HUDEP-2 (cell line): Measurements from ENCODE around the gene NT5E.

Experiments used
- DNase-seq, 76 experiments: peaks; one replicate each; lab custom pipeline; 2025; ENCODE audit not compliant: unreplicated experiment in 76 of 76; lab: John Stamatoyannopoulos, UW

Gene NT5E

GRCh38 chr6:85459224-85459901 is 9.5 kb downstream of the NT5E start:
- no peak for DNase-seq

GRCh38 chr6:85460154-85460920 is 10.5 kb downstream of the NT5E start:
- DNase-seq = no peak

- no peak for DNase-seq
These were observed 11.3 kb downstream of the NT5E start for GRCh38 chr6:85460921-85461797.

GRCh38 chr6:85461798-85462170 is 11.9 kb downstream of the NT5E start:
- DNase-seq = no peak

GRCh38 chr6:85462673-85463072 is 12.8 kb downstream of the NT5E start:
- DNase-seq = no peak

GRCh38 chr6:85463621-85464259 is 13.9 kb downstream of the NT5E start:
- DNase-seq = no peak

GRCh38 chr6:85464260-85464644 is 14.4 kb downstream of the NT5E start:
- DNase-seq = no peak

GRCh38 chr6:85464722-85465150 is 14.9 kb downstream of the NT5E start:
- DNase-seq = no peak

GRCh38 chr6:85465762-85466161 is 15.9 kb downstream of the NT5E start:
- no peak for DNase-seq

GRCh38 chr6:85468326-85468725 is 18.4 kb downstream of the NT5E start:
- no peak for DNase-seq

- no peak for DNase-seq
These were observed 19.6 kb downstream of the NT5E start for GRCh38 chr6:85469276-85470022.

- no peak for DNase-seq
These were observed 20.1 kb downstream of the NT5E start for GRCh38 chr6:85470023-85470410.

GRCh38 chr6:85472744-85473143 is 22.9 kb downstream of the NT5E start:
- DNase-seq = no peak

- DNase-seq = no peak
These were observed 23.9 kb downstream of the NT5E start for GRCh38 chr6:85473748-85474147.

- DNase-seq = no peak
These were observed 26.6 kb downstream of the NT5E start for GRCh38 chr6:85476532-85476931.

- no peak for DNase-seq
These were observed 29.3 kb downstream of the NT5E start for GRCh38 chr6:85479208-85479607.

- no peak for DNase-seq
These were observed 32.5 kb downstream of the NT5E start for GRCh38 chr6:85482206-85482904.

- peak in 73 of 76 experiments; percentile 23 to 90 (median 71) for DNase-seq
These were observed 33.2 kb downstream of the NT5E start for GRCh38 chr6:85482905-85483700.

GRCh38 chr6:85483846-85484245 is 34.0 kb downstream of the NT5E start:
- DNase-seq = peak in 67 of 76 experiments; percentile 10 to 92 (median 64)
